Prostate gland (tissue), 2 donors: ENCODE data around the gene PSMB3. TPM values are rescaled to one million over a fixed set of nuclear protein-coding genes. Genes with fewer than 3 reads are reported as not detected.

ENCODE experiments used
- DNase-seq: peaks from one replicate; pipeline ENCODE4 v3.0.0-alpha.2; 2019; ENCODE audit warnings: low spot score
- H3K27ac ChIP-seq, 2 donors: fragments of 200-600 bp; sonication (generic); 2 replicates each; pipeline ENCODE4 v1.5.1; 2017 to 2019
- H3K27me3 ChIP-seq: fragments of 200-600 bp; sonication (generic); replicated peaks from 2 replicates; pipeline ENCODE4 v1.5.1; 2019; ENCODE audit not compliant: insufficient read depth
- H3K36me3 ChIP-seq, 2 donors: fragments of 200-600 bp; sonication (generic); 1 replicate in 1 of 2; 2 replicates in 1 of 2; pipeline versions ENCODE4 v1.5.1 to v1.8.1; 2017 to 2019
- H3K4me1 ChIP-seq: fragments of 200-600 bp; sonication (generic); replicated peaks from 2 replicates; pipeline ENCODE4 v1.5.1; 2019
- H3K4me3 ChIP-seq, 2 donors: fragments of 200-600 bp; sonication (generic); 2 replicates each; pipeline ENCODE4 v1.5.1; 2017 to 2019
- H3K9me3 ChIP-seq: fragments of 200-600 bp; sonication (generic); 2 replicates; pipeline ENCODE4 v1.5.1; 2017
- POLR2A ChIP-seq: fragments of 450-650 bp; IDR thresholded peaks from one replicate; pipeline ENCODE4 v1.6.1; 2016; ENCODE audit warnings: antibody characterized with exemption, mild to moderate bottlenecking
- POLR2AphosphoS5 ChIP-seq: sonication (generic); formaldehyde crosslinking; IDR thresholded peaks from one replicate; pipeline ENCODE4 v1.6.1; 2017; ENCODE audit warnings: antibody characterized with exemption
- WGBS: methylation state at CpG from one replicate; pipeline ENCODE4 v1.1.5; 2018; 5-methylcytosine and 5-hydroxymethylcytosine counted together
- intact Hi-C: fragments of 100-400 bp; cut with DNase I; formaldehyde crosslinking; loops from one replicate; pipeline ENCODE4 v1.14.2; 2022
- total RNA-seq, 2 donors: library from RNA; depleted of rRNA; stranded (reverse); fragments of >200 nt; gene quantifications; one replicate each; pipeline ENCODE4 v1.1.0, GENCODE V29; 2016
- TF ChIP-seq, protein P1 (sequence below), 4 experiments: fragments of 200-600 bp in 2 of 4; fragments of 450-650 bp in 2 of 4; sonication (generic) in 2 of 4; IDR thresholded peaks; 1 replicate in 3 of 4; 2 replicates in 1 of 4; pipeline ENCODE4 v1.5.1; 2016 to 2019; ENCODE audit warnings: antibody characterized with exemption in 4 of 4, mild to moderate bottlenecking in 2 of 4, moderate library complexity in 2 of 4

PSMB3 gene
- total RNA-seq, 2 donors from 2014 or later = 116 to 192 TPM

GRCh38 chr17:38711792-38712571, 40.6 kb upstream of the PSMB3 start:
- intact Hi-C loops = no loop called here

GRCh38 chr17:38712593-38712992, 39.9 kb upstream of the PSMB3 start:
- DNase-seq = no peak
- Histone ChIP-seq H3K9me3 (no peaks in the 10 kb centered on the region), H3K4me3 (no peak overlapping the region), H3K36me3 (peaks cover 4 to 18% of the 10 kb centered on the region in 2 donors), H3K27me3 (no peaks in the 10 kb centered on the region), H3K27ac (no peak overlapping the region), H3K4me1 (peaks cover under 1% of the 10 kb centered on the region)
- 91% methylated on average over 9 of the region's 10 CpGs for WGBS
- intact Hi-C loops = no loop called here
- TF ChIP-seq POLR2AphosphoS5 (no peak), POLR2A (no peak)
- TF ChIP-seq, protein P1, sequence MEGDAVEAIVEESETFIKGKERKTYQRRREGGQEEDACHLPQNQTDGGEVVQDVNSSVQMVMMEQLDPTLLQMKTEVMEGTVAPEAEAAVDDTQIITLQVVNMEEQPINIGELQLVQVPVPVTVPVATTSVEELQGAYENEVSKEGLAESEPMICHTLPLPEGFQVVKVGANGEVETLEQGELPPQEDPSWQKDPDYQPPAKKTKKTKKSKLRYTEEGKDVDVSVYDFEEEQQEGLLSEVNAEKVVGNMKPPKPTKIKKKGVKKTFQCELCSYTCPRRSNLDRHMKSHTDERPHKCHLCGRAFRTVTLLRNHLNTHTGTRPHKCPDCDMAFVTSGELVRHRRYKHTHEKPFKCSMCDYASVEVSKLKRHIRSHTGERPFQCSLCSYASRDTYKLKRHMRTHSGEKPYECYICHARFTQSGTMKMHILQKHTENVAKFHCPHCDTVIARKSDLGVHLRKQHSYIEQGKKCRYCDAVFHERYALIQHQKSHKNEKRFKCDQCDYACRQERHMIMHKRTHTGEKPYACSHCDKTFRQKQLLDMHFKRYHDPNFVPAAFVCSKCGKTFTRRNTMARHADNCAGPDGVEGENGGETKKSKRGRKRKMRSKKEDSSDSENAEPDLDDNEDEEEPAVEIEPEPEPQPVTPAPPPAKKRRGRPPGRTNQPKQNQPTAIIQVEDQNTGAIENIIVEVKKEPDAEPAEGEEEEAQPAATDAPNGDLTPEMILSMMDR (IDR thresholded peaks at IDR 0.05) = no peak

More at GRCh38 chr17:38711792-38712571, 40.6 kb upstream of the PSMB3 start:
- no peak overlapping the region for H3K27ac ChIP-seq
- H3K9me3 ChIP-seq = no peaks in the 10 kb centered on the region
- no peak overlapping the region for H3K4me3 ChIP-seq
- no peaks in the 10 kb centered on the region for H3K27me3 ChIP-seq
- peaks cover 4% of the 10 kb centered on the region for H3K4me1 ChIP-seq
- H3K36me3 ChIP-seq = peaks cover 4 to 16% of the 10 kb centered on the region in 2 donors
- 71% methylated on average over 26 of the region's 26 CpGs for WGBS
- no peak for DNase-seq
- TF ChIP-seq POLR2A (no peak), POLR2AphosphoS5 (no peak)
- TF ChIP-seq, protein P1 (IDR thresholded peaks at IDR 0.05) = no peak

- Histone ChIP-seq H3K9me3 (no peaks in the 10 kb centered on the region), H3K27me3 (no peaks in the 10 kb centered on the region), H3K4me1 (no peaks in the 10 kb centered on the region), H3K27ac (no peak overlapping the region), H3K4me3 (no peak overlapping the region), H3K36me3 (peaks cover 4 to 18% of the 10 kb centered on the region in 2 donors)
- no peak for TF ChIP-seq POLR2A
- TF ChIP-seq, protein P1 (IDR thresholded peaks at IDR 0.05) = no peak
- TF ChIP-seq POLR2AphosphoS5 = no peak
- no peak for DNase-seq
- intact Hi-C loops = no loop called here
- WGBS = 62% methylated on average over 11 of the region's 11 CpGs
These were observed 39.0 kb upstream of the PSMB3 start for GRCh38 chr17:38713456-38714075.

DNA sequence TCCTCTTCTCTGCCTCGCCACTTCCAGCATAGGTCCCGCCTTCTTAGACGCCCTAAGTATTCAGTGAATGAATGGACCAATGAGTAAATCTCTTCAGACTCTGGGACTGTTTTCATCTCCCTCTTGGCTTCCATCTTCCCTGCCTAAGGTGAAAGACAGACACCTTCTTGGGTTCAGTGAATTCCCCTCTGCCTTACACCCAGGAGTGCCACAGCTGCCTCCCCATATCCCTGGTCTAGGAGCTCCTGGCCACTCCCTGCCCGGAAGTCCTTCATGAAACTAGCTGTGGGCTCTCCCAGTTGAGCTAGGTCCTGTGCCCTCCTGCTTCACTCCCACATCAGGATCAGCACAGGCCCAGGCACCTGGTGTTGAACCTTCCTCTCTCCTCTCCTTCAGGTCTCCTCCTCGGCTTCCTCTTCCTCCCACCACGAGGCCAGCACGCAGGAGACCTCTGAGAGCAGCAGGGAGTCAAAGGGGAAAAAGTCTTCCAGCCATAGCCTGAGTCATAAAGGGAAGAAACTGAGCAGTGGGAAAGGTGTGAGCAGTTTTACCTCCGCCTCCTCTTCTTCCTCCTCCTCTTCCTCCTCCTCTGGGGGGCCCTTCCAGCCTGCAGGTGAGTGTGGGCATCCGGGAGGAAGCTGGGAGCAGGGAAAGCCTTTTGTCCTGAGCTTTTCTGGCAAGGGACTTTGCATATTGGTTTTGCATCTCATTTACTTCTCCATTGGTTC, 37.2 kb upstream of the PSMB3 start:
- Histone ChIP-seq H3K27me3 (no peaks in the 10 kb centered on the region), H3K9me3 (no peaks in the 10 kb centered on the region), H3K4me3 (no peak overlapping the region), H3K27ac (no peak overlapping the region), H3K4me1 (no peaks in the 10 kb centered on the region), H3K36me3 (peaks cover 0 to 29% of the 10 kb centered on the region in 2 donors)
- DNase-seq = no peak
- TF ChIP-seq POLR2AphosphoS5 = no peak
- TF ChIP-seq, protein P1 (IDR thresholded peaks at IDR 0.05) = no peak
- TF ChIP-seq POLR2A = no peak
- intact Hi-C loops = no loop called here
- WGBS = 87% methylated on average over 9 of the region's 9 CpGs
